ENCODE data around the gene SLC30A2. TPM values are rescaled to one million over a fixed set of nuclear protein-coding genes. Genes with fewer than 3 reads are reported as not detected.

The SLC30A2 gene
- total and polyA plus RNA-seq, 2 experiments from 2014 or later = 0.07 TPM; not detected in 1

GRCh38 chr1:26064553-26064952, 18.6 kb upstream of the SLC30A2 start:
- Histone ChIP-seq H3K9me2 (ENCODE audit: insufficient read depth) (no peaks in the 10 kb centered on the region), H4K20me1 (replicated peaks; ENCODE audit: insufficient read depth) (no peaks in the 10 kb centered on the region), H3F3A (replicated peaks; ENCODE audit: low read depth) (no peaks in the 10 kb centered on the region), H3K79me2 (replicated peaks; ENCODE audit: insufficient read depth) (no peaks in the 10 kb centered on the region), H3K36me3 (ENCODE audit: insufficient read depth) (no peaks in the 10 kb centered on the region), H3K4me3 (no peak overlapping the region), H3K27ac (ENCODE audit: low read depth) (no peak overlapping the region), H2AFZ (no peak overlapping the region), H3K4me1 (ENCODE audit: insufficient read depth) (no peaks in the 10 kb centered on the region), H3K27me3 (ENCODE audit: insufficient read depth) (no peaks in the 10 kb centered on the region), H3K4me2 (no peak overlapping the region)
- no peak for ATAC-seq
- Mint-ChIP-seq H3K4me3 (no peak overlapping the region), H3K36me3 (ENCODE audit: low read depth) (no peaks in the 10 kb centered on the region), H3K27me3 (ENCODE audit: insufficient read depth, low read depth, poor library complexity) (peaks cover 12% of the 10 kb centered on the region), H3K27ac (no peak overlapping the region), H3K9me3 (no peaks in the 10 kb centered on the region), H3K4me1 (peaks cover 9% of the 10 kb centered on the region)
- no peak for DNase-seq (ENCODE audit: low spot score)
- TF ChIP-seq ZNF114 (CRISPR knock-in tag; IDR thresholded peaks at IDR 0.05) = no peak
- no peak for TF ChIP-seq ETS1 (IDR thresholded peaks at IDR 0.05)

GRCh38 chr1:26060832-26061574, 15.1 kb upstream of the SLC30A2 start:
- no peaks in the 10 kb centered on the region for H3F3A ChIP-seq (replicated peaks; ENCODE audit: low read depth)
- ATAC-seq = no peak
- no peaks in the 10 kb centered on the region for H3K36me3 ChIP-seq (ENCODE audit: insufficient read depth)
- H3K4me2 ChIP-seq = no peak overlapping the region
- no peaks in the 10 kb centered on the region for H3K79me2 ChIP-seq (replicated peaks; ENCODE audit: insufficient read depth)
- no peaks in the 10 kb centered on the region for H3K27me3 ChIP-seq (ENCODE audit: insufficient read depth)
- Mint-ChIP-seq H3K27me3 (ENCODE audit: insufficient read depth, low read depth, poor library complexity) (peaks cover 15% of the 10 kb centered on the region), H3K9me3 (no peaks in the 10 kb centered on the region), H3K4me3 (no peak overlapping the region), H3K4me1 (peaks cover 3% of the 10 kb centered on the region; the same call in 1 of the 3 replicates), H3K36me3 (ENCODE audit: low read depth) (no peaks in the 10 kb centered on the region), H3K27ac (no peak overlapping the region; the same call in 1 of the 2 replicates)
- no peaks in the 10 kb centered on the region for H4K20me1 ChIP-seq (replicated peaks; ENCODE audit: insufficient read depth)
- H3K4me3 ChIP-seq = no peak overlapping the region
- H2AFZ ChIP-seq = no peak overlapping the region
- no peaks in the 10 kb centered on the region for H3K9me2 ChIP-seq (ENCODE audit: insufficient read depth)
- no peaks in the 10 kb centered on the region for H3K4me1 ChIP-seq (ENCODE audit: insufficient read depth)
- no peak for DNase-seq (ENCODE audit: low spot score)
- TF ChIP-seq JUNB (IDR thresholded peaks at IDR 0.05; ENCODE audit: unreplicated experiment) = no peak
- no peak for TF ChIP-seq STAT1 (IDR thresholded peaks at IDR 0.05; ENCODE audit: unreplicated experiment)
- no peak for TF ChIP-seq NANOG (IDR thresholded peaks at IDR 0.05; ENCODE audit: borderline replicate concordance)
- no peak for TF ChIP-seq EZH2 (IDR thresholded peaks at IDR 0.05; ENCODE audit: low read depth, unreplicated experiment)
- TF ChIP-seq CREB1 (CRISPR knock-in tag; IDR thresholded peaks at IDR 0.05; ENCODE audit: low read depth) = no peak
- no peak for TF ChIP-seq POLR2AphosphoS5 (IDR thresholded peaks at IDR 0.05; ENCODE audit: low read depth)
- no peak for TF ChIP-seq EZH2phosphoT487 (IDR thresholded peaks at IDR 0.05; ENCODE audit: unreplicated experiment)
- TF ChIP-seq REST (IDR thresholded peaks at IDR 0.05; ENCODE audit: unreplicated experiment) = no peak
- no peak for TF ChIP-seq ZNF114 (CRISPR knock-in tag; IDR thresholded peaks at IDR 0.05)
- H3K27ac ChIP-seq (ENCODE audit: low read depth) = no peak overlapping the region
